Esophagus mucosa (tissue), 1 donor: ENCODE results near the gene KCTD1. TPM values are rescaled to one million over a fixed set of nuclear protein-coding genes. Genes with fewer than 3 reads are reported as not detected.

ENCODE experiments used
- ATAC-seq: fragments of 200-7000 bp; cut with Tn5 transposase; one replicate; pipeline ENCODE4 v1.9.1; 2020
- total RNA-seq: library from RNA; stranded (reverse); gene quantifications from one replicate; pipeline ENCODE4 v1.2.4, GENCODE V29; 2023
- donor health status: DM: yes; HTN: yes; CAD: no.

The KCTD1 gene
- total RNA-seq, 1 donor from 2014 or later = 70.0 TPM

- ATAC-seq = peak; percentile 67
These were observed 1.1 kb upstream of the KCTD1 start for GRCh38 chr18:26549263-26550094.

- peak; percentile 44 for ATAC-seq
These were observed 523 bp downstream of the KCTD1 start for GRCh38 chr18:26547646-26548414.

- no peak for ATAC-seq
These were observed 1.3 kb downstream of the KCTD1 start for GRCh38 chr18:26546875-26547645.

- no peak for ATAC-seq
These were observed 2.0 kb downstream of the KCTD1 start for GRCh38 chr18:26546170-26546874.

GRCh38 chr18:26545335-26546123 lies 2.8 kb downstream of the KCTD1 start:
- ATAC-seq = no peak

GRCh38 chr18:26544451-26544850 lies 3.9 kb downstream of the KCTD1 start:
- ATAC-seq = no peak

GRCh38 chr18:26543373-26543772 lies 5.0 kb downstream of the KCTD1 start:
- ATAC-seq = no peak

GRCh38 chr18:26540043-26540628 lies 8.2 kb downstream of the KCTD1 start:
- peak; percentile 92 for ATAC-seq

GRCh38 chr18:26538524-26538923 lies 9.8 kb downstream of the KCTD1 start:
- no peak for ATAC-seq

- no peak for ATAC-seq
These were observed 11.7 kb downstream of the KCTD1 start for GRCh38 chr18:26536664-26537063.

- peak; percentile 46 for ATAC-seq
These were observed 12.3 kb downstream of the KCTD1 start for GRCh38 chr18:26536032-26536431.

- no peak for ATAC-seq
These were observed 12.7 kb downstream of the KCTD1 start for GRCh38 chr18:26535630-26536029.

GRCh38 chr18:26532367-26533340 lies 15.7 kb downstream of the KCTD1 start:
- peak; percentile 41 for ATAC-seq

GRCh38 chr18:26531605-26532298 lies 16.6 kb downstream of the KCTD1 start:
- no peak for ATAC-seq

GRCh38 chr18:26526966-26527234 lies 21.5 kb downstream of the KCTD1 start:
- no peak for ATAC-seq

GRCh38 chr18:26526128-26526965 lies 22.0 kb downstream of the KCTD1 start:
- ATAC-seq = no peak

GRCh38 chr18:26524504-26525351 lies 23.6 kb downstream of the KCTD1 start:
- ATAC-seq = no peak

- ATAC-seq = no peak
These were observed 24.4 kb downstream of the KCTD1 start for GRCh38 chr18:26524002-26524401.
